Spinal cord (tissue), 10 donors: Measurements from ENCODE around the gene GNAZ. TPM values are rescaled to one million over a fixed set of nuclear protein-coding genes. Genes with fewer than 3 reads are reported as not detected.

Experiments used
- DNase-seq, 6 donors: peaks; one replicate each; pipeline versions ENCODE4 v3.0.0 to v3.0.0-alpha.2; 2013 to 2015; ENCODE audit warnings: low spot score in 6 of 6, low read depth in 4 of 6
- H3K27ac ChIP-seq: one replicate; pipeline ENCODE4 v1.5.1; 2013; ENCODE audit warnings: low read depth, low read length, control low read depth
- H3K27me3 ChIP-seq: one replicate; pipeline ENCODE4 v1.6.1; 2013; ENCODE audit warnings: low read length; ENCODE audit not compliant: control insufficient read depth, insufficient read depth
- H3K36me3 ChIP-seq: one replicate; pipeline ENCODE4 v1.6.1; 2013; ENCODE audit warnings: low read length; ENCODE audit not compliant: control insufficient read depth, insufficient read depth
- H3K4me1 ChIP-seq: one replicate; pipeline ENCODE4 v1.6.1; 2013; ENCODE audit warnings: low read length; ENCODE audit not compliant: control insufficient read depth, insufficient read depth
- H3K4me3 ChIP-seq: one replicate; pipeline ENCODE4 v1.5.1; 2013; ENCODE audit warnings: low read depth, low read length, control low read depth
- H3K9me3 ChIP-seq: one replicate; pipeline ENCODE4 v1.6.1; 2013; ENCODE audit warnings: low read length; ENCODE audit not compliant: control insufficient read depth, insufficient read depth
- WGBS: methylation state at CpG from one replicate; pipeline ENCODE4 v1.1.5; 2013; ENCODE audit warnings: missing lambda C conversion rate; ENCODE audit not compliant: insufficient coverage; 5-methylcytosine and 5-hydroxymethylcytosine counted together
- polyA plus RNA-seq, 2 donors: library from polyadenylated mRNA; unstranded; fragments of 120-200 nt; gene quantifications; one replicate each; pipeline ENCODE4 v1.2.1, GENCODE V29; 2013; ENCODE audit not compliant: insufficient read length in 2 of 2
- total RNA-seq, 2 donors: library from RNA; depleted of rRNA in 1 of 2; stranded (reverse); fragments of 120-200 nt in 1 of 2; fragments of >200 nt in 1 of 2; gene quantifications; one replicate each; pipeline versions ENCODE4 v1.2.3 to v1.2.4, GENCODE V29; 2013 to 2014
- donor health status: healthy.

The GNAZ gene
- total and polyA plus RNA-seq, 4 donors, result 33.3 to 77.9 (median 59.0) TPM

DNA sequence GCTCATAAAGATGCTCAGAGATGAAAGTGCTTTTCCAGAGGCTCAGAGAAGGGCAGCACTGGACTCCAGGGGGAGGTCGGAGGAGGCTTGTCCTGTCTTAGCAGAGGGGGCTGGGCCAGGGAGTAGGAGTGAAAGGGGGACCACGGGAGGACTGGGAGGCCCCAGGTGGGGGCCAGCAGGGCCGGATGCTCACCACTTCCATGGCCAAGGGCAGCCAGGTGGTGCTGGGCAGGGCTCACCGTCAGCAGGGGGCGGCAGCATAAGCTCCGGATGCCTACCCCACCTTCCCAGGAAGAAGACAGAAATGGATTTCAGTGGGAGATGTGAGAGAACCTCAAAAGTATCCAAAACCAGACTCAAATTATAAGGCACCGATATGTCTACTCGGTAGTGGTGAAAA, 86.0 kb downstream of the GNAZ start:
- no peak for DNase-seq
- Histone ChIP-seq H3K36me3 (peaks cover 84% of the 10 kb centered on the region), H3K4me3 (no peak overlapping the region), H3K9me3 (no peaks in the 10 kb centered on the region), H3K4me1 (no peaks in the 10 kb centered on the region), H3K27me3 (no peaks in the 10 kb centered on the region), H3K27ac (no peak overlapping the region)
- 68% methylated on average over 4 of the region's 8 CpGs for WGBS

GRCh38 chr22:23157560-23158515, 87.5 kb downstream of the GNAZ start:
- DNase-seq, result no peak
- Histone ChIP-seq H3K9me3 (no peaks in the 10 kb centered on the region), H3K4me3 (no peak overlapping the region), H3K27me3 (no peaks in the 10 kb centered on the region), H3K27ac (no peak overlapping the region), H3K4me1 (peaks cover 8% of the 10 kb centered on the region), H3K36me3 (peaks cover 74% of the 10 kb centered on the region)
- 87% methylated on average over 19 of the region's 22 CpGs for WGBS

- Histone ChIP-seq H3K27ac (no peak overlapping the region), H3K4me3 (no peak overlapping the region), H3K36me3 (peaks cover 66% of the 10 kb centered on the region), H3K27me3 (no peaks in the 10 kb centered on the region), H3K9me3 (no peaks in the 10 kb centered on the region), H3K4me1 (peaks cover 17% of the 10 kb centered on the region)
- WGBS, result 80% methylated on average over 10 of the region's 14 CpGs
- DNase-seq, result no peak
These were observed 88.4 kb downstream of the GNAZ start for GRCh38 chr22:23158516-23159290.

DNA sequence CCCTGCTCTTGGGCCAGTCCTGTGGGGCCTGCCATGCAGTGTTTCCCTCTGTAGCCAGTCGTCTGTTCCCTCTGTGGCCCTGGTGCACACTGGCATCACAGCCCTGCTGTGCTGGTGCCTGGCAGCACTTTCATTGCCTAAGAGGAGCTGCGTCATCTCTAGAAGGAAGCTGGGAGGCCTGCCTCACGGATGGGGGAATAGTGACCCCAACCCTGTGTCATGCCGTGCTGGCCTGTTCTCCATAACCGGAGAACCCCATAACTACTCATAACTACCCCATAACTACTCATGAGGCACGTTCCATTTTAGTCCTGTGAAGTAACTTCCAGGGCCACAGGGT, 88.9 kb downstream of the GNAZ start:
- Histone ChIP-seq H3K27ac (no peak overlapping the region), H3K27me3 (no peaks in the 10 kb centered on the region), H3K4me3 (no peak overlapping the region), H3K36me3 (peaks cover 61% of the 10 kb centered on the region), H3K4me1 (peaks cover 22% of the 10 kb centered on the region), H3K9me3 (no peaks in the 10 kb centered on the region)
- no peak for DNase-seq
- 85% methylated on average over 5 of the region's 6 CpGs for WGBS

- H3K4me3 ChIP-seq, result no peak overlapping the region
- no peaks in the 10 kb centered on the region for H3K9me3 ChIP-seq
- DNase-seq, result no peak
- no peak overlapping the region for H3K27ac ChIP-seq
- 93% methylated on average over 4 of the region's 4 CpGs for WGBS
- peaks cover 49% of the 10 kb centered on the region for H3K36me3 ChIP-seq
- peaks cover 28% of the 10 kb centered on the region for H3K4me1 ChIP-seq
- H3K27me3 ChIP-seq, result no peaks in the 10 kb centered on the region
These were observed 90.7 kb downstream of the GNAZ start for GRCh38 chr22:23161029-23161428.

DNA sequence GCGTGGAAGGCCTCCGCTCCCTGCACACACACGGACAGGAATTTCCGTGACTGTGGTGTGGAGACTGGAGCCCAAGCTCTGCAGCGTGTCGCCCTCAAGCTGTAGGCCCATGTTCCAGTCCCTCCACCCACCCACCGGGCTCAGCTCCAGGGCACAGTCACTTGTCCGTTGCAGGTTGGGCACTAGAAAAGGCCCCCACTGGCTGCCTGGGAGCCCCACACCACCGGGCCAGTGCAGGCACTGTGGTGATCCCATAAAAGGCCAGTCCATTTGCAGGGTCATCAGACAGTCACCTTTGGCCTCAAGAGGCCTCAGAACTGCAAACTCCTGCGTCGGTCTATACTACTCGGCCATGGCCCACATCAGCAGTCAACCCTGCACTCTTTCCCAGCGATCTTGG, 91.3 kb downstream of the GNAZ start:
- 84% methylated on average over 13 of the region's 13 CpGs for whole genome bisulfite sequencing
- no peak overlapping the region for H3K27ac ChIP-seq

GRCh38 chr22:23163665-23164064, 93.3 kb downstream of the GNAZ start:
- Histone ChIP-seq H3K9me3 (no peaks in the 10 kb centered on the region), H3K4me1 (peaks cover 34% of the 10 kb centered on the region), H3K4me3 (no peak overlapping the region), H3K36me3 (peaks cover 35% of the 10 kb centered on the region), H3K27me3 (no peaks in the 10 kb centered on the region), H3K27ac (peak overlapping the region; percentile 64)
- peak in 4 of 6 donors; percentile 63 to 94 (median 82) for DNase-seq
- WGBS, result 31% methylated on average over 8 of the region's 8 CpGs

More for the DNA sequence above, 91.3 kb downstream of the GNAZ start:
- Histone ChIP-seq H3K4me1 (peaks cover 28% of the 10 kb centered on the region), H3K27me3 (no peaks in the 10 kb centered on the region), H3K36me3 (peaks cover 44% of the 10 kb centered on the region), H3K4me3 (no peak overlapping the region), H3K9me3 (no peaks in the 10 kb centered on the region)
- DNase-seq, result no peak

DNA sequence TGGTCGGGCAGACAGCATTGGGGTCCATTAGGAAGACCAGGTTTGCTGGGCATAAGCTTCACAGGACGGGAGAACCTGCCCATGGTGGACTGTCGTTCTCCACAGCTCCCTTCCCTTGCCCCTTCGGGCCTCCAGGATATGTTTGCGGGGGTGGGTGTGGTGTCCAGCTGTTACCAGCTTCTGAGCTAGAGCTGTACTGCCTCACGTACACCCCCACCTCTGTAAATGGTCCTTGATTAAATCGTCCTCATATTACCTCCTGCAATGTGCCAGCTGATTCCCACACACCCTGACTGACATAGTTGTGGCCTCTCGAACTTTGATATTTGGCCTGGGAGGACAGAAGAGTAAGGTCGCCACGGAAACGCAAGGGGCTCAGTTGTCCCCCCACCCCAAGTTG, 93.8 kb downstream of the GNAZ start:
- Histone ChIP-seq H3K27ac (peak overlapping the region; percentile 64), H3K9me3 (no peaks in the 10 kb centered on the region), H3K4me1 (peaks cover 37% of the 10 kb centered on the region), H3K36me3 (peaks cover 30% of the 10 kb centered on the region), H3K4me3 (no peak overlapping the region), H3K27me3 (no peaks in the 10 kb centered on the region)
- WGBS, result 78% methylated on average over 5 of the region's 11 CpGs
- no peak for DNase-seq

GRCh38 chr22:23166042-23166831, 95.9 kb downstream of the GNAZ start:
- WGBS, result 77% methylated on average over 4 of the region's 6 CpGs
- no peaks in the 10 kb centered on the region for H3K27me3 ChIP-seq
- no peaks in the 10 kb centered on the region for H3K9me3 ChIP-seq
- no peak overlapping the region for H3K4me3 ChIP-seq
- no peak for DNase-seq
- H3K27ac ChIP-seq, result no peak overlapping the region
- peaks cover 37% of the 10 kb centered on the region for H3K4me1 ChIP-seq
- H3K36me3 ChIP-seq, result peaks cover 15% of the 10 kb centered on the region
